HepG2 (cell line): ENCODE data around the gene TMCO2. TPM values are rescaled to one million over a fixed set of nuclear protein-coding genes. Genes with fewer than 3 reads are reported as not detected.

Experiments used
- ATAC-seq: fragments of 200-7000 bp; cut with Tn5 transposase; 3 replicates; pipeline ENCODE4 v1.9.1; 2020; ENCODE audit warnings: mild to moderate bottlenecking, moderate library complexity
- BruUV-seq: library from RNA; stranded (reverse); fragments of 400-500 nt; replicated peaks from 2 replicates; lab custom pipeline; 2021; lab: Mats Ljungman, UMichigan
- CTCF ChIA-PET: fragments of 300-600 bp; formaldehyde crosslinking; extraction: SDS; loops from one replicate; lab custom pipeline; 2021; ENCODE audit warnings: low total read pairs, inconsistent platforms, low intra/inter-chr PET ratio; lab: Yijun Ruan, JAX
- POLR2A ChIA-PET: fragments of 350-600 bp; sonication (Branson Sonifier 250); formaldehyde crosslinking; loops from one replicate; lab custom pipeline; 2020; ENCODE audit warnings: antibody characterized with exemption, inconsistent platforms; lab: Yijun Ruan, JAX
- DNase-seq: peaks from one replicate; pipeline ENCODE4 v3.0.0-alpha.2; 2015; ENCODE audit warnings: low spot score
- FAIRE-seq: peaks from 3 replicates; lab custom pipeline; 2011; peaks lifted over from hg19 to GRCh38; lab: Jason Lieb, UNC
- H2AFZ ChIP-seq: one replicate; pipeline ENCODE4 v1.6.1; 2011; ENCODE audit warnings: low read length, inconsistent platforms
- H3K27ac ChIP-seq: fragments of 300-600 bp; 3 replicates; pipeline ENCODE4 v1.8.0; 2011; ENCODE audit warnings: mixed run types, mild to moderate bottlenecking, mixed read lengths, low read length, inconsistent platforms; ENCODE audit not compliant: insufficient read depth; ENCODE audit errors: extremely low read length
- H3K27me3 ChIP-seq, 2 experiments: fragments of 200-600 bp in 1 of 2; 2 replicates in 1 of 2; 3 replicates in 1 of 2; pipeline versions ENCODE4 v1.6.0 to v1.8.0; 2011; ENCODE audit warnings: low read length in 2 of 2, mild to moderate bottlenecking in 2 of 2, moderate library complexity in 2 of 2, inconsistent platforms in 1 of 2; ENCODE audit not compliant: insufficient read depth in 2 of 2, control insufficient read depth in 1 of 2
- H3K36me3 ChIP-seq, 2 experiments: fragments of 200-600 bp in 1 of 2; replicated peaks in 1 of 2; 2 replicates in 1 of 2; 3 replicates in 1 of 2; pipeline versions ENCODE4 v1.5.1 to v1.8.0; 2011; ENCODE audit warnings: low read length in 2 of 2, inconsistent platforms in 1 of 2; ENCODE audit not compliant: insufficient read depth in 2 of 2, control insufficient read depth in 1 of 2
- H3K4me1 ChIP-seq: 2 replicates; pipeline ENCODE4 v1.5.1; 2012; ENCODE audit warnings: low read length, inconsistent platforms; ENCODE audit not compliant: insufficient read depth
- H3K4me2 ChIP-seq: 2 replicates; pipeline ENCODE4 v1.6.0; 2011; ENCODE audit warnings: low read depth, low read length, inconsistent platforms
- H3K4me3 ChIP-seq, 3 experiments: fragments of 200-600 bp in 1 of 3; sonication (generic), shearing (Covaris generic) in 1 of 3; replicated peaks in 1 of 3; 2 replicates each; pipeline ENCODE4 v1.5.1; 2011 to 2016; ENCODE audit warnings: low read length in 3 of 3, inconsistent platforms in 2 of 3, low read depth in 2 of 3, mild to moderate bottlenecking in 2 of 3, control low read depth in 1 of 3, mixed read lengths in 1 of 3; ENCODE audit not compliant: insufficient read depth in 1 of 3
- H3K79me2 ChIP-seq: one replicate; pipeline ENCODE4 v1.6.1; 2011; ENCODE audit warnings: low read length, inconsistent platforms; ENCODE audit not compliant: insufficient read depth
- H3K9ac ChIP-seq: 2 replicates; pipeline ENCODE4 v1.6.0; 2011; ENCODE audit warnings: mild to moderate bottlenecking, low read depth, low read length, inconsistent platforms; ENCODE audit not compliant: insufficient read depth
- H3K9me3 ChIP-seq: 2 replicates; pipeline ENCODE4 v1.5.1; 2012; ENCODE audit warnings: mild to moderate bottlenecking, low read length
- H4K20me1 ChIP-seq: 2 replicates; pipeline ENCODE4 v1.6.0; 2011; ENCODE audit warnings: inconsistent platforms, mild to moderate bottlenecking, low read length, moderate library complexity; ENCODE audit not compliant: insufficient read depth
- DNMT1 ChIP-seq: sonication (generic); formaldehyde crosslinking; IDR thresholded peaks from 2 replicates; pipeline ENCODE4 v1.5.1; 2020; ENCODE audit warnings: mild to moderate bottlenecking, missing genetic modification reagents
- ERF ChIP-seq: IDR thresholded peaks from 2 replicates; pipeline ENCODE4 v1.6.1; 2018; ENCODE audit warnings: missing biosample characterization, missing genetic modification reagents
- GATAD1 ChIP-seq: IDR thresholded peaks from 2 replicates; pipeline ENCODE4 v1.6.1; 2016; ENCODE audit warnings: missing genetic modification reagents, missing compliant biosample characterization
- MAFF ChIP-seq: IDR thresholded peaks from 2 replicates; pipeline ENCODE4 v1.6.1; 2011; ENCODE audit warnings: low read depth, low read length, improper control_type of control experiment
- MAFK ChIP-seq, 2 experiments: IDR thresholded peaks in 1 of 2; conservative IDR thresholded peaks in 1 of 2; 2 replicates each; pipeline ENCODE4 v1.6.1; 2011; ENCODE audit warnings: improper control_type of control experiment in 2 of 2, low read length in 2 of 2
- NFATC3 ChIP-seq: sonication (generic); formaldehyde crosslinking; IDR thresholded peaks from 2 replicates; pipeline ENCODE4 v1.5.1; 2020; ENCODE audit warnings: mild to moderate bottlenecking, missing genetic modification reagents
- SKI ChIP-seq: fragments of 450-650 bp; IDR thresholded peaks from one replicate; pipeline ENCODE4 v1.6.1; 2018; ENCODE audit warnings: mild to moderate bottlenecking; ENCODE audit not compliant: partially characterized antibody
- SMAD3 ChIP-seq: sonication (generic); formaldehyde crosslinking; IDR thresholded peaks from 2 replicates; pipeline ENCODE4 v1.4.0; 2020; ENCODE audit warnings: missing genetic modification reagents
- SMAD9 ChIP-seq: sonication (generic); formaldehyde crosslinking; IDR thresholded peaks from 2 replicates; pipeline ENCODE4 v1.5.1; 2020; ENCODE audit warnings: mild to moderate bottlenecking, missing genetic modification reagents
- YY1 ChIP-seq: IDR thresholded peaks from 2 replicates; pipeline ENCODE4 v1.6.1; 2011; ENCODE audit warnings: low read length, low read depth, moderate library complexity, mild to moderate bottlenecking; ENCODE audit not compliant: insufficient read depth, insufficient replicate concordance
- ZIK1 ChIP-seq: sonication (generic); formaldehyde crosslinking; IDR thresholded peaks from 2 replicates; pipeline ENCODE4 v1.5.0; 2020; ENCODE audit warnings: mild to moderate bottlenecking, low read depth, missing genetic modification reagents, borderline replicate concordance
- ZNF160 ChIP-seq: sonication (generic); formaldehyde crosslinking; IDR thresholded peaks from 2 replicates; pipeline ENCODE4 v1.8.0; 2022; ENCODE audit warnings: mild to moderate bottlenecking, inconsistent platforms, missing genetic modification reagents
- ZNF274 ChIP-seq: sonication (generic); formaldehyde crosslinking; IDR thresholded peaks from 2 replicates; pipeline ENCODE4 v1.5.1; 2020; ENCODE audit warnings: mild to moderate bottlenecking, missing genetic modification reagents
- ZNF670 ChIP-seq: sonication (generic); formaldehyde crosslinking; IDR thresholded peaks from 2 replicates; pipeline ENCODE4 v1.8.0; 2022; ENCODE audit warnings: mild to moderate bottlenecking, missing genetic modification reagents, borderline replicate concordance
- ZNF850 ChIP-seq: sonication (generic); formaldehyde crosslinking; conservative IDR thresholded peaks from 2 replicates; pipeline ENCODE4 v1.9.0; 2021; ENCODE audit warnings: mild to moderate bottlenecking, missing genetic modification reagents
- WGBS: methylation state at CpG from one replicate; pipeline ENCODE4 v1.1.6; 2017; ENCODE audit warnings: low lambda C conversion rate; 5-methylcytosine and 5-hydroxymethylcytosine counted together
- in situ Hi-C: cut with HindIII; loops from 2 replicates; pipeline ENCODE4 v1.10.0; 2017; ENCODE audit warnings: low pct_unique_long_range_greater_than_20kb; ENCODE audit not compliant: extremely low pct_ligation_motif_present
- intact Hi-C: fragments of 100-400 bp; cut with micrococcal nuclease; formaldehyde crosslinking; loops from one replicate; pipeline ENCODE4 v1.10.0; 2022; ENCODE audit not compliant: unreplicated experiment
- polyA plus RNA-seq, 8 experiments: library from polyadenylated mRNA; depleted of rRNA in 3 of 8; stranded (reverse) in 7 of 8; unstranded in 1 of 8; fragments of >200 nt; fragmentation: Illumina TruSeq in 4 of 8; extraction: Trizol in 4 of 8; gene quantifications; 2 replicates each; pipeline versions ENCODE4 v1.2.1 to v1.2.3, GENCODE V29; 2011 to 2016; ENCODE audit warnings: low read depth in 4 of 8, missing spikeins in 1 of 8, mixed read lengths in 1 of 8; ENCODE audit not compliant: insufficient read depth in 1 of 8
- total RNA-seq, 5 experiments: library from RNA; depleted of rRNA; stranded (reverse); fragments of >200 nt; fragmentation: Illumina TruSeq; extraction: Trizol; gene quantifications; 2 replicates each; pipeline ENCODE4 v1.2.3, GENCODE V29; 2016; ENCODE audit warnings: low read depth in 1 of 5
- TF ChIP-seq, protein P1 (sequence below), 2 experiments: sonication (generic) in 1 of 2; formaldehyde crosslinking in 1 of 2; IDR thresholded peaks; 2 replicates each; pipeline versions ENCODE4 v1.5.1 to v1.6.1; 2011 to 2020; ENCODE audit warnings: borderline replicate concordance in 1 of 2, low read depth in 1 of 2, low read length in 1 of 2, mild to moderate bottlenecking in 1 of 2, missing genetic modification reagents in 1 of 2, moderate library complexity in 1 of 2
- TF ChIP-seq, protein P2 (sequence below): sonication (generic); formaldehyde crosslinking; IDR thresholded peaks from 2 replicates; pipeline ENCODE4 v1.8.0; 2022; ENCODE audit warnings: mild to moderate bottlenecking, missing genetic modification reagents

TMCO2 gene
- total and polyA plus RNA-seq, 2 of the 13 experiments (the other 11 are each of a cell fraction or from before 2014, with no cell fraction given): not detected

- BruUV-seq: no TSS peak
- Histone ChIP-seq H4K20me1 (peaks cover 4% of the 10 kb centered on the region), H3K9me3 (no peaks in the 10 kb centered on the region), H3K4me1 (peaks cover 21% of the 10 kb centered on the region), H3K4me3 (no peak overlapping the region), H3K79me2 (no peaks in the 10 kb centered on the region), H2AFZ (no peak overlapping the region), H3K4me2 (no peak overlapping the region), H3K27me3 (no peaks in the 10 kb centered on the region), H3K36me3 (peaks cover 9 to 37% of the 10 kb centered on the region in 2 experiments), H3K27ac (peak overlapping the region; percentile 42), H3K9ac (no peak overlapping the region)
- DNase-seq (no peak), ATAC-seq (no peak), FAIRE-seq (no peak)
- in situ Hi-C loops (no loop called here), intact Hi-C loops (no loop called here)
- ChIA-PET POLR2A (interaction anchor here (1.7 kb wide), 1 partner anchor 38 kb away, joined by 4 read pairs; the partner anchor contains the start of gene RLF), CTCF (no interaction called here)
- TF ChIP-seq DNMT1 (no peak), GATAD1 (CRISPR knock-in tag) (no peak), MAFF (peak; percentile 89), MAFK (conservative IDR thresholded peaks at IDR 0.05 in 1 of 2, IDR thresholded peaks at IDR 0.05 in 1 of 2; ENCODE audit: low read length in 2 of 2) (peak; percentile 88 to 92)
- 95% methylated on average over 3 of the region's 3 CpGs for WGBS
These were observed 48.6 kb upstream of the TMCO2 start for GRCh38 chr1:40199126-40199525.

DNA sequence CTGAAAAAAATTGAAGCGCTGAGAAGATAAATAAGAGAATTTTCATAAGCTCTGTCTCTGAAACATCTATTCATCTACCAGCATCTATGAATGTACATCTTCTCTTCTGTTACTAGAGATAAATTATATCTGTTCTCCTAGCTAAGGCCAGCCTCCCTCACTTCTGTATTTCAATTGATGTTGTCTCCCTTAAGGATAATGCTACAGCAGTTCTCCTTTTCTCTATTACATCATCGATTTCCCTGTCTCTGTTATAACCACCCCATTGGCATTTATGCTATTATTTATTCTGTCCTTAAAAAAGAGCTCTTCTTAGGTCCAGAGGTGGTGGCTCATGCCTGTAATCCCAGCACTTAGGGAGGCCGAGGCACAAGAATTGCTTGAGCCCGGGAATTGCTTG is 42.9 kb upstream of the TMCO2 start:
- POLR2A ChIA-PET: interaction anchor here (0.7 kb wide), 1 partner anchor 44 kb away, joined by 3 read pairs; no protein-coding TSS in a partner anchor
- FAIRE-seq: no peak
- H3K27me3 ChIP-seq: no peaks in the 10 kb centered on the region
- no TSS peak for BruUV-seq
- intact Hi-C loops: no loop called here
- H3K27ac ChIP-seq: no peak overlapping the region
- no peak overlapping the region for H3K4me3 ChIP-seq
- H4K20me1 ChIP-seq: no peaks in the 10 kb centered on the region
- H3K4me1 ChIP-seq: peaks cover 6% of the 10 kb centered on the region
- 97% methylated on average over 4 of the region's 4 CpGs for WGBS
- no peak overlapping the region for H3K9ac ChIP-seq
- H3K4me2 ChIP-seq: no peak overlapping the region
- CTCF ChIA-PET: no interaction called here
- peaks cover 10 to 57% of the 10 kb centered on the region in 2 experiments for H3K36me3 ChIP-seq
- no peaks in the 10 kb centered on the region for H3K9me3 ChIP-seq
- in situ Hi-C loops: no loop called here
- ATAC-seq: no peak
- H2AFZ ChIP-seq: no peak overlapping the region
- peaks cover 3% of the 10 kb centered on the region for H3K79me2 ChIP-seq
- DNase-seq: no peak
- no peak for TF ChIP-seq ZNF850
- TF ChIP-seq SMAD3 (CRISPR knock-in tag): no peak
- no peak for TF ChIP-seq YY1
- no peak for TF ChIP-seq ZNF274 (CRISPR knock-in tag)
- no peak for TF ChIP-seq ERF
- no peak for TF ChIP-seq ZNF160
- TF ChIP-seq, protein P1, sequence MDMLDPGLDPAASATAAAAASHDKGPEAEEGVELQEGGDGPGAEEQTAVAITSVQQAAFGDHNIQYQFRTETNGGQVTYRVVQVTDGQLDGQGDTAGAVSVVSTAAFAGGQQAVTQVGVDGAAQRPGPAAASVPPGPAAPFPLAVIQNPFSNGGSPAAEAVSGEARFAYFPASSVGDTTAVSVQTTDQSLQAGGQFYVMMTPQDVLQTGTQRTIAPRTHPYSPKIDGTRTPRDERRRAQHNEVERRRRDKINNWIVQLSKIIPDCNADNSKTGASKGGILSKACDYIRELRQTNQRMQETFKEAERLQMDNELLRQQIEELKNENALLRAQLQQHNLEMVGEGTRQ (IDR thresholded peaks at IDR 0.05; ENCODE audit: low read depth, low read length): no peak
- TF ChIP-seq, protein P1 (CRISPR knock-in tag; IDR thresholded peaks at IDR 0.05; ENCODE audit: borderline replicate concordance): no peak
- TF ChIP-seq NFATC3 (CRISPR knock-in tag): no peak
- TF ChIP-seq, protein P2, sequence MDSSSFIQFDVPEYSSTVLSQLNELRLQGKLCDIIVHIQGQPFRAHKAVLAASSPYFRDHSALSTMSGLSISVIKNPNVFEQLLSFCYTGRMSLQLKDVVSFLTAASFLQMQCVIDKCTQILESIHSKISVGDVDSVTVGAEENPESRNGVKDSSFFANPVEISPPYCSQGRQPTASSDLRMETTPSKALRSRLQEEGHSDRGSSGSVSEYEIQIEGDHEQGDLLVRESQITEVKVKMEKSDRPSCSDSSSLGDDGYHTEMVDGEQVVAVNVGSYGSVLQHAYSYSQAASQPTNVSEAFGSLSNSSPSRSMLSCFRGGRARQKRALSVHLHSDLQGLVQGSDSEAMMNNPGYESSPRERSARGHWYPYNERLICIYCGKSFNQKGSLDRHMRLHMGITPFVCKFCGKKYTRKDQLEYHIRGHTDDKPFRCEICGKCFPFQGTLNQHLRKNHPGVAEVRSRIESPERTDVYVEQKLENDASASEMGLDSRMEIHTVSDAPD (CRISPR knock-in tag): no peak
- no peak for TF ChIP-seq ZIK1 (CRISPR knock-in tag)
- TF ChIP-seq SMAD9: no peak
- TF ChIP-seq ZNF670 (CRISPR knock-in tag): no peak
- TF ChIP-seq SKI: no peak
